ENCODE results near the gene SLC43A2. TPM values are rescaled to one million over a fixed set of nuclear protein-coding genes. Genes with fewer than 3 reads are reported as not detected.
A peak's percentile ranks its signal among the peaks of the same experiment; 100 is the strongest.

Gene SLC43A2
- total and polyA plus RNA-seq, 2 of the 13 experiments (the other 11 are each of a cell fraction or from before 2014, with no cell fraction given) = 7.3 to 20.0 TPM

GRCh38 chr17:1649844-1650501, 21.3 kb upstream of the SLC43A2 start, which contains the start of gene RILP (continued):
- TF ChIP-seq PAXIP1 (CRISPR knock-in tag; conservative IDR thresholded peaks at IDR 0.05) (peak; percentile 57), PLSCR1 (CRISPR knock-in tag; IDR thresholded peaks at IDR 0.05; ENCODE audit: borderline replicate concordance) (no peak), ATM (IDR thresholded peaks at IDR 0.05; ENCODE audit: borderline replicate concordance) (no peak), SMAD3 (CRISPR knock-in tag; IDR thresholded peaks at IDR 0.05) (no peak), TEF (CRISPR knock-in tag; IDR thresholded peaks at IDR 0.05) (peak; percentile 19; the same call in 1 of the 2 replicates), THAP8 (CRISPR knock-in tag; IDR thresholded peaks at IDR 0.05; ENCODE audit: borderline replicate concordance) (no peak), ZMYM2 (CRISPR knock-in tag; IDR thresholded peaks at IDR 0.05) (no peak), SMARCE1 (IDR thresholded peaks at IDR 0.05; ENCODE audit: borderline replicate concordance) (no peak), ARID2 (CRISPR knock-in tag; IDR thresholded peaks at IDR 0.05; ENCODE audit: borderline replicate concordance) (no peak), ZNF768 (CRISPR knock-in tag; IDR thresholded peaks at IDR 0.05) (no peak; the same call in 1 of the 2 replicates), ZNF432 (CRISPR knock-in tag; IDR thresholded peaks at IDR 0.05; ENCODE audit: borderline replicate concordance) (no peak), ZBTB26 (CRISPR knock-in tag; IDR thresholded peaks at IDR 0.05; ENCODE audit: borderline replicate concordance) (no peak), HNRNPL (IDR thresholded peaks at IDR 0.05; ENCODE audit: low read depth, low read length) (0 out of 2 replicates have a peak, but pooled peaks have one; percentile 67), E2F1 (CRISPR knock-in tag; IDR thresholded peaks at IDR 0.05) (no peak), ZNF746 (CRISPR knock-in tag; IDR thresholded peaks at IDR 0.05) (no peak), GATAD1 (CRISPR knock-in tag; IDR thresholded peaks at IDR 0.05) (no peak; the same call in none of the 2 replicates), HES4 (CRISPR knock-in tag; IDR thresholded peaks at IDR 0.05; ENCODE audit: borderline replicate concordance) (no peak), TP53 (CRISPR knock-in tag; conservative IDR thresholded peaks at IDR 0.05) (no peak), CENPT (CRISPR knock-in tag; IDR thresholded peaks at IDR 0.05; ENCODE audit: low read depth) (no peak), RBAK (CRISPR knock-in tag; IDR thresholded peaks at IDR 0.05) (no peak), ZNF724P (CRISPR knock-in tag; IDR thresholded peaks at IDR 0.05; ENCODE audit: borderline replicate concordance) (no peak)

Data from HepG2 (cell line).